ENCODE data around the gene IKBKE. TPM values are rescaled to one million over a fixed set of nuclear protein-coding genes. Genes with fewer than 3 reads are reported as not detected.

The IKBKE gene
- total and polyA plus RNA-seq, 2 of the 8 experiments (the other 6 are each of a cell fraction or from before 2014, with no cell fraction given), result 8.6 to 12.0 TPM

DNA sequence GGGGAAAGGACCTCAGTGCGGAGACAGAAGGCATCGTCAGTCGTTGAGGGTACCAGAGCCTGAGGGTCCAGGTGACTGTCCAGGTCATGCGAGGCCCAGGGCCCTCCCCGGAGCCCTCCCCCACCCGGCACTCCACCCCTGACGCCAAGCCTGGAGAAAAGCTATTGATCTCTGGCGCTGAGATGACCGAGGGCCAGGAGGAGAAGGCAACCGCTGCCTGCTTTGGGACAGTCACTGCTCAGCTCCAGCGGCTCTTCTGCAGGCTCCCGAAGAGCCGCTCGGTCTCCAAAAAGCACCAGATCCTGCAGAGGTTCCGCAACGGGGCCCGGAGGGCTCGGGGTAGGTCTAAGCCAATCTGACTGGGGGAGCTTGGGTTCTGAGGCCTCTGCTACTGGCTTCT is 47.9 kb downstream of the IKBKE start:
- no peak overlapping the region for H3K4ac ChIP-seq (replicated peaks; ENCODE audit: insufficient read length, low read depth, low read length)
- CTCF ChIA-PET (ENCODE audit: partially characterized antibody), result interaction anchor here (0.6 to 5.8 kb wide), 9 partner anchors 11 to 732 kb away, joined by 3 to 29 read pairs (median 10); partner anchors contain the start of gene RASSF5

More for the DNA sequence above, 47.9 kb downstream of the IKBKE start:
- no peaks in the 10 kb centered on the region for H3K79me1 ChIP-seq (ENCODE audit: low read depth, low read length)
- H3K4me3 ChIP-seq (ENCODE audit: extremely low read depth in 1 of 4, insufficient read depth in 2 of 4, low read depth in 3 of 4, low read length in 4 of 4), result no peak overlapping the region
- H2BK120ac ChIP-seq (replicated peaks; ENCODE audit: low read depth, low read length), result no peak overlapping the region
- H4K91ac ChIP-seq (replicated peaks; ENCODE audit: insufficient read length, low read length), result no peak overlapping the region
- H2BK15ac ChIP-seq (ENCODE audit: low read length), result no peak overlapping the region
- no peak overlapping the region for H4K5ac ChIP-seq (ENCODE audit: insufficient read length, low read depth, low read length)
- FAIRE-seq, result no peak
- peaks cover 0 to 4% (median 1%) of the 10 kb centered on the region in 4 experiments; a peak in 2 of 7 replicates for H3K4me1 ChIP-seq (replicated peaks in 1 of 4; ENCODE audit: control insufficient read depth in 3 of 4, insufficient read depth in 4 of 4, low read length in 3 of 4)
- POLR2A ChIA-PET (ENCODE audit: partially characterized antibody), result interaction anchor here (0.8 to 2.2 kb wide), 2 partner anchors 11 to 94 kb away, joined by 4 to 6 read pairs; partner anchors contain the start of genes EIF2D and RASSF5
- no peak overlapping the region for H2BK5ac ChIP-seq (ENCODE audit: low read depth, low read length)
- no peak overlapping the region for H2AK5ac ChIP-seq (ENCODE audit: low read depth, low read length)
- peaks cover 0 to 2% of the 10 kb centered on the region in 2 experiments for H4K20me1 ChIP-seq (replicated peaks in 1 of 2; ENCODE audit: control insufficient read depth in 1 of 2, insufficient read depth in 2 of 2, low read length in 2 of 2)
- no peaks in the 10 kb centered on the region for H3K27me3 ChIP-seq (replicated peaks in 1 of 4; ENCODE audit: control insufficient read depth in 3 of 4, extremely low read depth in 1 of 4, insufficient read depth in 3 of 4, low read length in 3 of 4)
- H3K18ac ChIP-seq (ENCODE audit: extremely low read depth, low read length), result no peak overlapping the region
- H3K4me2 ChIP-seq (ENCODE audit: insufficient read depth in 1 of 2, low read depth in 2 of 2, low read length in 2 of 2), result no peak overlapping the region
- no peak overlapping the region for H3K9ac ChIP-seq (replicated peaks in 1 of 4; ENCODE audit: extremely low read depth in 1 of 4, low read depth in 3 of 4, low read length in 3 of 4)
- H2AFZ ChIP-seq (ENCODE audit: low read length), result no peak overlapping the region
- H3K23ac ChIP-seq (ENCODE audit: insufficient read length), result no peak overlapping the region
- H3K23me2 ChIP-seq (ENCODE audit: low read depth, low read length), result no peaks in the 10 kb centered on the region
- no peak overlapping the region for H2BK12ac ChIP-seq (ENCODE audit: low read depth, low read length)
- WGBS, 2 experiments (ENCODE audit: extremely low coverage in 1 of 2, insufficient coverage in 1 of 2, insufficient read length in 1 of 2, insufficient replicate concordance in 2 of 2, low coverage in 1 of 2, low lambda C conversion rate in 2 of 2, missing lambda C conversion rate in 1 of 2), result 92% methylated on average over 18 of the region's 18 CpGs; no CpG with 5 or more reads in 1 of the 2 experiments
- no peaks in the 10 kb centered on the region for H3K79me2 ChIP-seq (ENCODE audit: control insufficient read depth in 1 of 2, insufficient read depth in 2 of 2, low read length in 2 of 2)
- H4K8ac ChIP-seq (ENCODE audit: extremely low read depth, insufficient read depth, low read length), result no peak overlapping the region
- H3K9me3 ChIP-seq (ENCODE audit: insufficient read depth in 2 of 2, low read depth in 1 of 2, low read length in 1 of 2), result no peaks in the 10 kb centered on the region
- no peak overlapping the region for H2BK20ac ChIP-seq (ENCODE audit: low read length)
- H3K36me3 ChIP-seq (ENCODE audit: control insufficient read depth in 2 of 4, insufficient read depth in 4 of 4, low read length in 3 of 4), result no peaks in the 10 kb centered on the region
- H3K56ac ChIP-seq (replicated peaks; ENCODE audit: insufficient read length, low read depth, low read length), result no peak overlapping the region
- TF ChIP-seq, protein P1, sequence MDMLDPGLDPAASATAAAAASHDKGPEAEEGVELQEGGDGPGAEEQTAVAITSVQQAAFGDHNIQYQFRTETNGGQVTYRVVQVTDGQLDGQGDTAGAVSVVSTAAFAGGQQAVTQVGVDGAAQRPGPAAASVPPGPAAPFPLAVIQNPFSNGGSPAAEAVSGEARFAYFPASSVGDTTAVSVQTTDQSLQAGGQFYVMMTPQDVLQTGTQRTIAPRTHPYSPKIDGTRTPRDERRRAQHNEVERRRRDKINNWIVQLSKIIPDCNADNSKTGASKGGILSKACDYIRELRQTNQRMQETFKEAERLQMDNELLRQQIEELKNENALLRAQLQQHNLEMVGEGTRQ (IDR thresholded peaks at IDR 0.05; ENCODE audit: low read length), result no peak
- TF ChIP-seq SRF (IDR thresholded peaks at IDR 0.05; ENCODE audit: low read depth, low read length) (no peak), SIRT6 (IDR thresholded peaks at IDR 0.05; ENCODE audit: low read length) (no peak), BRCA1 (IDR thresholded peaks at IDR 0.05; ENCODE audit: low read depth, low read length) (no peak), RNF2 (IDR thresholded peaks at IDR 0.05; ENCODE audit: borderline replicate concordance, low read depth, low read length, missing control alignments, poor library complexity, severe bottlenecking) (no peak), POLR2A (IDR thresholded peaks at IDR 0.05; ENCODE audit: control extremely low read depth in 1 of 2, low read depth in 2 of 2, low read length in 2 of 2) (no peak), TBP (IDR thresholded peaks at IDR 0.05; ENCODE audit: low read depth, low read length) (no peak), GTF2F1 (IDR thresholded peaks at IDR 0.05; ENCODE audit: borderline replicate concordance, low read depth, low read length) (no peak), NANOG (IDR thresholded peaks at IDR 0.05; ENCODE audit: insufficient read depth, low read depth, low read length, poor library complexity, severe bottlenecking) (no peak), JUN (IDR thresholded peaks at IDR 0.05; ENCODE audit: low read depth, low read length) (no peak), KDM4A (IDR thresholded peaks at IDR 0.05; ENCODE audit: low read depth, low read length, severe bottlenecking) (no peak), TAF7 (optimal IDR thresholded peaks at IDR 0.05; ENCODE audit: borderline replicate concordance, low read depth, low read length) (no peak)
- no peak for DNase-seq (ENCODE audit: low read depth in 1 of 2, low spot score in 2 of 2)
- H3K14ac ChIP-seq (ENCODE audit: insufficient read length), result no peak overlapping the region
- H3K27ac ChIP-seq (ENCODE audit: low read depth, low read length), result no peak overlapping the region

Data from H1 (cell line).